Activated CD8-positive, alpha-beta T cell treated with anti-CD3 and anti-CD28 coated beads, Interleukin-2, amount 10 ng/mL, durations not matched to agents 7 days and 5 days (primary cell): ENCODE data around the gene SALL4. TPM values are rescaled to one million over a fixed set of nuclear protein-coding genes. Genes with fewer than 3 reads are reported as not detected.

Source experiments
- ATAC-seq: fragments of 150-1000 bp; cut with Tn5 transposase; one replicate; pipeline ENCODE4 v1.10.0; 2021; ENCODE audit warnings: moderate library complexity
- CTCF ChIA-PET: fragments of 350-600 bp; sonication (Branson Sonifier 250); formaldehyde crosslinking; loops from one replicate; lab custom pipeline; 2021; ENCODE audit warnings: antibody characterized with exemption; lab: Charles Lee
- POLR2A ChIA-PET: fragments of 350-600 bp; sonication (Branson Sonifier 250); formaldehyde crosslinking; loops from one replicate; lab custom pipeline; 2021; ENCODE audit warnings: antibody characterized with exemption; lab: Charles Lee
- DNase-seq: peaks from one replicate; pipeline ENCODE4 v3.0.0-alpha.2; 2020
- H3K27ac Mint-ChIP-seq: one replicate; pipeline ENCODE4 v1.8.0; 2021; ENCODE audit warnings: mild to moderate bottlenecking, mixed read lengths
- H3K27me3 Mint-ChIP-seq: one replicate; pipeline ENCODE4 v1.8.0; 2021; ENCODE audit warnings: low read depth, mixed read lengths
- H3K36me3 Mint-ChIP-seq: one replicate; pipeline ENCODE4 v1.8.0; 2021; ENCODE audit warnings: low read depth, mixed read lengths
- H3K4me1 Mint-ChIP-seq: one replicate; pipeline ENCODE4 v1.8.0; 2021; ENCODE audit warnings: low read depth, mixed read lengths
- H3K4me3 Mint-ChIP-seq: one replicate; pipeline ENCODE4 v1.8.0; 2021; ENCODE audit warnings: mild to moderate bottlenecking, mixed read lengths
- H3K9me3 Mint-ChIP-seq: one replicate; pipeline ENCODE4 v1.8.0; 2022; ENCODE audit warnings: mixed read lengths; ENCODE audit not compliant: insufficient read depth
- total RNA-seq, 2 experiments: library from RNA; stranded (reverse); gene quantifications; one replicate each; pipeline ENCODE4 v1.2.3, GENCODE V29; 2021

The SALL4 gene
- total RNA-seq, 2 experiments from 2014 or later: not detected

GRCh38 chr20:51815383-51816076 lies 13.2 kb upstream of the SALL4 start:
- ChIA-PET CTCF (no interaction called here), POLR2A (no interaction called here)
- ATAC-seq (no peak), DNase-seq (no peak)
- Mint-ChIP-seq H3K27ac (no peak overlapping the region), H3K36me3 (no peaks in the 10 kb centered on the region), H3K4me3 (no peak overlapping the region), H3K27me3 (no peaks in the 10 kb centered on the region), H3K9me3 (no peaks in the 10 kb centered on the region), H3K4me1 (no peaks in the 10 kb centered on the region)

- Mint-ChIP-seq H3K9me3 (no peaks in the 10 kb centered on the region), H3K4me3 (no peak overlapping the region), H3K27ac (no peak overlapping the region), H3K4me1 (no peaks in the 10 kb centered on the region), H3K27me3 (no peaks in the 10 kb centered on the region), H3K36me3 (no peaks in the 10 kb centered on the region)
- CTCF ChIA-PET: no interaction called here
- ATAC-seq (no peak), DNase-seq (no peak)
- POLR2A ChIA-PET: no interaction called here
Measured at GRCh38 chr20:51812861-51813260, 10.5 kb upstream of the SALL4 start.

- no peak for ATAC-seq
- Mint-ChIP-seq H3K27ac (no peak overlapping the region), H3K36me3 (no peaks in the 10 kb centered on the region), H3K9me3 (no peaks in the 10 kb centered on the region), H3K4me1 (no peaks in the 10 kb centered on the region), H3K27me3 (no peaks in the 10 kb centered on the region), H3K4me3 (no peak overlapping the region)
- DNase-seq: no peak
- POLR2A ChIA-PET: no interaction called here
- CTCF ChIA-PET: no interaction called here
Measured at GRCh38 chr20:51811514-51812128, 9.3 kb upstream of the SALL4 start.

DNA sequence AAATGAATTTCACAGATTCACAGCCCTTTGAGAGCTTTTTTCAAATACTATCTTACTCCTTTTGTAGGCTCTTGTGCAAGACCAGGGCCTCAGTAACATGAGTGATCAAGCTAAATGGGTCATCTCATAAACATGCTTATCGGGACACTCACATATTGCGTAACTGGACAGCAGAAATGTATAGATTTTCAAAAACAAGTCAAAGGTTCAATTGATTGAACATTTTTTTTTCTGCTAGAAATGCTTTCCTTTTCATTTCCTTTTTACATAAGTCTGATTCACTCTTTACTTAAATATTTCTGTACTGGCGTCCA lies 8.7 kb upstream of the SALL4 start:
- no peaks in the 10 kb centered on the region for H3K36me3 Mint-ChIP-seq
- ChIA-PET POLR2A (no interaction called here), CTCF (no interaction called here)
- H3K9me3 Mint-ChIP-seq: no peaks in the 10 kb centered on the region
- DNase-seq (no peak), ATAC-seq (no peak)
- H3K4me1 Mint-ChIP-seq: no peaks in the 10 kb centered on the region
- H3K27me3 Mint-ChIP-seq: peaks cover 1% of the 10 kb centered on the region
- H3K4me3 Mint-ChIP-seq: no peak overlapping the region
- no peak overlapping the region for H3K27ac Mint-ChIP-seq

DNA sequence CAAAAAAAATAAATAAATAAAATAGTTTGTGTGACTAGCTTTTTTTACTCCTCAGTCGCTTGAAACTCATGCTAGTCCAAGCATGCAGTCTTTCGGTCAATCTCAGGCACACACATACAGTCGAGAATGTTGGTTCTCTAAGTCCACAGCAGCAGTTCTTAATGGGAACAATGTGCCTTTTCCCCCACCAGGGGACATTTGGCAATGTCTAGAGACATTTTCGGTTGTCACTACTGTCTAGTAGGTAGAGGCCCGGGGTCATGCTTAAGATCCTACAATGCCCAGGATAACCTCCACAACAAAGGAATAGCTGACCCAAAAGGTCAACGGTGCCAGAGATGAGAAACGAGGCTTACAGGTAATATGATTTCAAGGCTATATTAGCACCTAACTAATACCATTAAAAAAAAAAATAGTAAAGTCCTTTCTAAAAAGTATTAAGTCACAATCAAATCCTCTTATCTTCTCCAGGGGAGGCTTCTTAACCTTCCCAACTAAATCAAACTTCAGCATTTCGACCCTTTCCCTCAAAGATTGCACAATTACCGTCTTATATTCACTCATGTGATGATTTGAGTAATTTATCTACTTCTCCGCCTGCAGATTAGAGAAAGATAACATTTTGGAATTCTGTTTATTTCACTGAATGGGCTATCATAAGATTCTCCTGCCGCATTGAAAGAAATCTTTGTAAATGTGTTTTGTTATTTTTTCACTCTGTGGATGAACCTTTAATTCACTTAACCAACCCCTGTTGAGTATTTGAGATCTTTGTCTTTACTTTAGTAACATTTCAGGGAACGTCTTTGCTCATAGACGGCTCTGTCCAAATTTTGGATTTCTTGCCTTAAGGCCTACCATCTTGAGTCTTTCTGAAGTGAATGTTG lies 8.1 kb upstream of the SALL4 start:
- no peaks in the 10 kb centered on the region for H3K36me3 Mint-ChIP-seq
- ChIA-PET CTCF (interaction anchor here (1.3 kb wide), 1 partner anchor 10 kb away, joined by 3 read pairs; no protein-coding TSS in a partner anchor), POLR2A (no interaction called here)
- no peaks in the 10 kb centered on the region for H3K9me3 Mint-ChIP-seq
- H3K4me1 Mint-ChIP-seq: no peaks in the 10 kb centered on the region
- DNase-seq: no peak
- peaks cover 4% of the 10 kb centered on the region for H3K27me3 Mint-ChIP-seq
- no peak overlapping the region for H3K27ac Mint-ChIP-seq
- no peak overlapping the region for H3K4me3 Mint-ChIP-seq
- no peak for ATAC-seq

- ChIA-PET POLR2A (no interaction called here), CTCF (no interaction called here)
- DNase-seq (no peak), ATAC-seq (no peak)
- Mint-ChIP-seq H3K4me3 (no peak overlapping the region), H3K27ac (no peak overlapping the region), H3K36me3 (no peaks in the 10 kb centered on the region), H3K27me3 (peaks cover 15% of the 10 kb centered on the region), H3K9me3 (no peaks in the 10 kb centered on the region), H3K4me1 (no peaks in the 10 kb centered on the region)
Measured at GRCh38 chr20:51807720-51808250, 5.5 kb upstream of the SALL4 start.

- ChIA-PET CTCF (interaction anchor here (1.1 kb wide), 1 partner anchor 278 kb away, joined by 3 read pairs; no protein-coding TSS in a partner anchor), POLR2A (no interaction called here)
- Mint-ChIP-seq H3K4me3 (no peak overlapping the region), H3K36me3 (no peaks in the 10 kb centered on the region), H3K9me3 (no peaks in the 10 kb centered on the region), H3K27me3 (peaks cover 40% of the 10 kb centered on the region), H3K4me1 (peaks cover 9% of the 10 kb centered on the region), H3K27ac (no peak overlapping the region)
- no peak for ATAC-seq
- no peak for DNase-seq
Measured at GRCh38 chr20:51804754-51805153, 2.4 kb upstream of the SALL4 start.

- Mint-ChIP-seq H3K36me3 (no peaks in the 10 kb centered on the region), H3K27ac (no peak overlapping the region), H3K27me3 (peaks cover 53% of the 10 kb centered on the region), H3K4me3 (no peak overlapping the region), H3K9me3 (no peaks in the 10 kb centered on the region), H3K4me1 (peaks cover 9% of the 10 kb centered on the region)
- ATAC-seq (no peak), DNase-seq (no peak)
- ChIA-PET CTCF (no interaction called here), POLR2A (no interaction called here)
Measured at GRCh38 chr20:51803148-51803854, 980 bp upstream of the SALL4 start.

GRCh38 chr20:51801823-51802123 lies 548 bp downstream of the SALL4 start:
- no peaks in the 10 kb centered on the region for H3K9me3 Mint-ChIP-seq

DNA sequence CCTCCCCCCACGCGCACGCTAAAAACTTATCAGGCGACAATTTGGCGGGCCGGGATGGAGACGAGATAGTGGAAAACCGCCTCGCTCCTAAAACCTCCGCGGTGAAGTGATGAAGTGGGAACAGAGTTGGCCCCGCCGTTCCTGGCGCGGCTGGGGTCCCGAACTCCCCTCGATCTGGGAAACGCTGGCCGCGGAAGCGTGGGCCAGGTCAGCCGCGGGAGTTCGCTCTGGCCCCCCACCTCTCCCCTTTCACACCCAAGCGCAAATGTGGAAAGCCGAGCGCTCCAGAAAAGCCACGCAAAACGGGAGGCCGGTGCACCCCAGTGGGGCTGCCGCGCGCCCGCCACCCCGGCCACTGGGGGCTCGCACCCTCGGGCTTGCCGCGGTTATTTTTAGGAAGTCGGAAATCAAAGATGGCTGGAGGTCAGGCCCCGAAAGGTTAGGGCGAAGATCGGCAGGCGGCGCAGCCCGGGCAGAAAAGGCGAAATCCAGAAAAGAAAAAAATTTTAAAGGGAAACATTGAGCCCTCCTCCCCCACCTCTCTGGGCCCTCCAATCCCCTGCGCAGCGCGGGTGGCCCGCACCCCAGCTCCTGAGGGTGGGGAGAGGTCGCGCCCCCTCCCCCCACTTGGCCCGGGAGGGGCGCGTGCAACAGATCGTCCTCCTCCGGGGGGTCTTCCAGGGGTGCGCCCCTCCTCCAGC lies 1.0 kb downstream of the SALL4 start:
- Mint-ChIP-seq H3K4me3 (no peak overlapping the region), H3K27ac (no peak overlapping the region), H3K27me3 (peaks cover 64% of the 10 kb centered on the region), H3K9me3 (no peaks in the 10 kb centered on the region), H3K36me3 (no peaks in the 10 kb centered on the region), H3K4me1 (peaks cover 9% of the 10 kb centered on the region)
- ChIA-PET POLR2A (no interaction called here), CTCF (interaction anchor here (1.2 kb wide), 1 partner anchor 8 kb away, joined by 3 read pairs; no protein-coding TSS in a partner anchor)
- ATAC-seq: no peak
- no peak for DNase-seq

More at GRCh38 chr20:51801823-51802123, 548 bp downstream of the SALL4 start:
- H3K4me3 Mint-ChIP-seq: no peak overlapping the region
- ChIA-PET CTCF (no interaction called here), POLR2A (no interaction called here)
- no peaks in the 10 kb centered on the region for H3K36me3 Mint-ChIP-seq
- H3K4me1 Mint-ChIP-seq: peaks cover 9% of the 10 kb centered on the region
- no peak for DNase-seq
- peaks cover 62% of the 10 kb centered on the region for H3K27me3 Mint-ChIP-seq
- ATAC-seq: no peak
- H3K27ac Mint-ChIP-seq: no peak overlapping the region

GRCh38 chr20:51800872-51801121 lies 1.5 kb downstream of the SALL4 start:
- peaks cover 9% of the 10 kb centered on the region for H3K4me1 Mint-ChIP-seq
- no peak overlapping the region for H3K27ac Mint-ChIP-seq
- no peak for DNase-seq
- no peak for ATAC-seq
- H3K4me3 Mint-ChIP-seq: no peak overlapping the region
- no peaks in the 10 kb centered on the region for H3K9me3 Mint-ChIP-seq
- CTCF ChIA-PET: interaction anchor here (0.7 to 1.9 kb wide), 5 partner anchors 8 to 284 kb away, joined by 3 to 6 read pairs (median 3); no protein-coding TSS in a partner anchor
- no peaks in the 10 kb centered on the region for H3K36me3 Mint-ChIP-seq
- H3K27me3 Mint-ChIP-seq: peaks cover 61% of the 10 kb centered on the region
- POLR2A ChIA-PET: no interaction called here
